ENCODE measurements around the gene CRIM1. TPM values are rescaled to one million over a fixed set of nuclear protein-coding genes. Genes with fewer than 3 reads are reported as not detected.

CRIM1 gene
- total RNA-seq, 1 experiment from 2014 or later: 27.6 TPM

DNA sequence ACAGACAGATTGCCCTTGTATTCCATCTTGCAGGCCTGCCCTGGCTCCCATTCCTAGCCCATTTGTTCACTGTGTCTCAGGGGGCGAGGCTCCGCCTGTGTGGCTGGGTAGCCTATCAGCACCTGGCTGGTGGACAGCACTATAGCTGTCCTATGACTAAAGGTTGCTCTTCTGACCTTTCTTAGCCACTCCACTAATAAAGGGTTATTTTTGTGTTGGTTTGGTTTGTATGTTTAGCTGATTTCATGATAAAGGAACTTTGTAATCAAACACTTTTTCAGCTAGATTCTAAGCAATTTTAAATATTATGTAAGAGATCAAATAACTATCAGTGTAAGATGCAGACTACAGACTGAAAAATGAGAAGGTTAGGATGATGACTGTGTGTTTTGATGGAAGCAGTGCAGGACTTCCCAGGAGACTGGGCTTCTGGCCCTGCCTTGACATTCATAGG is 72.2 kb downstream of the CRIM1 start:
- Mint-ChIP-seq H3K9me3 (no peaks in the 10 kb centered on the region), H3K27me3 (ENCODE audit: low read depth) (no peaks in the 10 kb centered on the region), H3K36me3 (ENCODE audit: insufficient read depth in 1 of 3, low read depth in 3 of 3) (peaks cover 3 to 8% (median 4%) of the 10 kb centered on the region in 3 experiments; a peak in 3 of 7 replicates), H3K4me1 (peaks cover 27 to 32% of the 10 kb centered on the region in 2 experiments), H3K4me3 (no peak overlapping the region), H3K27ac (peak overlapping the region in 1 of 3 experiments; percentile 33; a peak in 1 of 7 replicates)
- no CpG with 5 or more reads among the region's 2 CpGs for WGBS (ENCODE audit: extremely low coverage, insufficient read length, low lambda C conversion rate)
- Histone ChIP-seq H3K9me3 (ENCODE audit: control insufficient read depth, low read depth, low read length) (no peaks in the 10 kb centered on the region), H2AFZ (ENCODE audit: low read length) (no peak overlapping the region), H3K4ac (ENCODE audit: low read depth, low read length) (no peak overlapping the region), H3K4me1 (ENCODE audit: insufficient read depth, low read length) (peaks cover 4% of the 10 kb centered on the region; the same call in 1 of the 2 replicates), H4K20me1 (ENCODE audit: control insufficient read depth, insufficient read depth, insufficient read length) (no peaks in the 10 kb centered on the region), H2AK5ac (ENCODE audit: insufficient read length, low read length) (no peak overlapping the region), H3K4me2 (ENCODE audit: insufficient read depth, insufficient read length, low read length) (no peak overlapping the region), H2BK20ac (ENCODE audit: low read depth, low read length, poor library complexity, severe bottlenecking) (no peak overlapping the region), H4K8ac (replicated peaks; ENCODE audit: insufficient read length, low read depth, low read length) (no peak overlapping the region), H4K5ac (ENCODE audit: insufficient read length, low read depth, low read length) (no peak overlapping the region), H3K23me2 (ENCODE audit: insufficient read length, low read depth, low read length, poor library complexity, severe bottlenecking) (no peaks in the 10 kb centered on the region), H2BK120ac (ENCODE audit: low read depth, low read length, poor library complexity, severe bottlenecking) (no peak overlapping the region), H2BK12ac (ENCODE audit: insufficient read length, low read depth, low read length) (no peak overlapping the region), H3K14ac (ENCODE audit: insufficient read depth, low read length) (no peak overlapping the region), H3K18ac (ENCODE audit: insufficient read length, low read depth, low read length) (no peak overlapping the region), H3T11ph (ENCODE audit: low read length) (no peak overlapping the region), H3K56ac (ENCODE audit: insufficient read length, low read depth, low read length) (no peak overlapping the region), H3K23ac (ENCODE audit: insufficient read length, low read depth, low read length) (no peak overlapping the region), H3K27ac (ENCODE audit: insufficient read length, low read depth, low read length) (no peak overlapping the region), H2BK15ac (ENCODE audit: low read depth, low read length) (no peak overlapping the region), H3K79me1 (ENCODE audit: insufficient read depth, low read depth, low read length, poor library complexity, severe bottlenecking) (peaks cover 4% of the 10 kb centered on the region), H3K27me3 (ENCODE audit: insufficient read depth, low read length) (no peaks in the 10 kb centered on the region), H4K91ac (ENCODE audit: insufficient read length, low read depth, low read length) (no peak overlapping the region), H3K9ac (ENCODE audit: extremely low read depth, insufficient read length, low read length) (no peak overlapping the region), H3K79me2 (ENCODE audit: insufficient read depth, low read length) (peaks cover 15% of the 10 kb centered on the region; the same call in 1 of the 2 replicates), H2BK5ac (ENCODE audit: insufficient read length, low read length) (no peak overlapping the region)
- no peak for DNase-seq
- TF ChIP-seq, protein P1, sequence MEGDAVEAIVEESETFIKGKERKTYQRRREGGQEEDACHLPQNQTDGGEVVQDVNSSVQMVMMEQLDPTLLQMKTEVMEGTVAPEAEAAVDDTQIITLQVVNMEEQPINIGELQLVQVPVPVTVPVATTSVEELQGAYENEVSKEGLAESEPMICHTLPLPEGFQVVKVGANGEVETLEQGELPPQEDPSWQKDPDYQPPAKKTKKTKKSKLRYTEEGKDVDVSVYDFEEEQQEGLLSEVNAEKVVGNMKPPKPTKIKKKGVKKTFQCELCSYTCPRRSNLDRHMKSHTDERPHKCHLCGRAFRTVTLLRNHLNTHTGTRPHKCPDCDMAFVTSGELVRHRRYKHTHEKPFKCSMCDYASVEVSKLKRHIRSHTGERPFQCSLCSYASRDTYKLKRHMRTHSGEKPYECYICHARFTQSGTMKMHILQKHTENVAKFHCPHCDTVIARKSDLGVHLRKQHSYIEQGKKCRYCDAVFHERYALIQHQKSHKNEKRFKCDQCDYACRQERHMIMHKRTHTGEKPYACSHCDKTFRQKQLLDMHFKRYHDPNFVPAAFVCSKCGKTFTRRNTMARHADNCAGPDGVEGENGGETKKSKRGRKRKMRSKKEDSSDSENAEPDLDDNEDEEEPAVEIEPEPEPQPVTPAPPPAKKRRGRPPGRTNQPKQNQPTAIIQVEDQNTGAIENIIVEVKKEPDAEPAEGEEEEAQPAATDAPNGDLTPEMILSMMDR (conservative IDR thresholded peaks at IDR 0.05): no peak
